K562 (cell line): ENCODE data around the gene HSF2.
"Not testable (repeated sequence)": the region's sequence is repeated elsewhere in the genome, so short reads cannot be mapped to it uniquely, and the experiment has no call there.

Experiments
- EZH2 ChIP-seq: IDR thresholded peaks from 2 replicates; pipeline ENCODE4 v1.6.1; 2012; ENCODE audit warnings: low read depth, mild to moderate bottlenecking, inconsistent platforms, low read length, borderline replicate concordance
- GABPA ChIP-seq: fragments of 200-800 bp; sonication (Bioruptor generic); conservative IDR thresholded peaks from 2 replicates; pipeline ENCODE4 v1.6.1; 2016; ENCODE audit warnings: low read depth, missing genetic modification characterization, missing compliant biosample characterization
- KDM1A ChIP-seq, 2 experiments: fragments of 450-650 bp; IDR thresholded peaks; 2 replicates each; pipeline ENCODE4 v1.6.1; 2016; ENCODE audit warnings: mild to moderate bottlenecking in 2 of 2
- MTA1 ChIP-seq: fragments of 450-650 bp; IDR thresholded peaks from 2 replicates; pipeline ENCODE4 v1.6.1; 2017; ENCODE audit warnings: borderline replicate concordance
- NFE2L1 ChIP-seq: fragments of 450-650 bp; IDR thresholded peaks from 2 replicates; pipeline ENCODE4 v1.6.1; 2016; ENCODE audit warnings: missing genetic modification characterization, low read depth, mild to moderate bottlenecking, missing compliant biosample characterization, moderate library complexity, borderline replicate concordance
- PTRF ChIP-seq: fragments of 450-650 bp; IDR thresholded peaks from 2 replicates; pipeline ENCODE4 v1.6.1; 2016; ENCODE audit warnings: mild to moderate bottlenecking, missing genetic modification characterization, missing compliant biosample characterization
- RAD21 ChIP-seq, 2 experiments: fragments of 250-450 bp in 1 of 2; fragments of 450-650 bp in 1 of 2; sonication (Bioruptor Pico) in 1 of 2; formaldehyde crosslinking in 1 of 2; IDR thresholded peaks in 1 of 2; conservative IDR thresholded peaks in 1 of 2; 2 replicates each; pipeline versions ENCODE4 v1.4.0 to v1.8.0; 2020 to 2022; ENCODE audit warnings: mild to moderate bottlenecking in 2 of 2, moderate library complexity in 1 of 2
- TAF1 ChIP-seq: IDR thresholded peaks from 2 replicates; pipeline ENCODE4 v1.6.1; 2011; ENCODE audit warnings: mild to moderate bottlenecking, low read length, moderate library complexity; ENCODE audit not compliant: insufficient read depth, control insufficient read depth, severe bottlenecking; ENCODE audit errors: extremely low read depth
- TAF15 ChIP-seq: fragments of 200-400 bp; formaldehyde crosslinking; IDR thresholded peaks from 2 replicates; pipeline ENCODE4 v1.6.1; 2017; ENCODE audit warnings: mild to moderate bottlenecking, low read depth, low read length, moderate library complexity
- TF ChIP-seq, protein P1 (sequence below): sonication (generic); formaldehyde crosslinking; IDR thresholded peaks from 2 replicates; pipeline ENCODE4 v1.8.0; 2023; ENCODE audit warnings: mild to moderate bottlenecking, missing genetic modification reagents
- TF ChIP-seq, protein P2 (sequence below): sonication (generic); formaldehyde crosslinking; IDR thresholded peaks from 2 replicates; pipeline ENCODE4 v1.8.0; 2022; ENCODE audit warnings: missing genetic modification reagents, mild to moderate bottlenecking, borderline replicate concordance
- TF ChIP-seq, protein P3 (sequence below), 3 experiments: IDR thresholded peaks in 2 of 3; conservative IDR thresholded peaks in 1 of 3; 2 replicates each; pipeline ENCODE4 v1.5.1; 2011 to 2012; ENCODE audit warnings: low read length in 3 of 3, mild to moderate bottlenecking in 3 of 3, control low read depth in 2 of 3, improper control_type of control experiment in 1 of 3, inconsistent platforms in 1 of 3, low read depth in 1 of 3, mixed read lengths in 1 of 3, moderate library complexity in 1 of 3; ENCODE audit not compliant: insufficient read depth in 2 of 3

DNA sequence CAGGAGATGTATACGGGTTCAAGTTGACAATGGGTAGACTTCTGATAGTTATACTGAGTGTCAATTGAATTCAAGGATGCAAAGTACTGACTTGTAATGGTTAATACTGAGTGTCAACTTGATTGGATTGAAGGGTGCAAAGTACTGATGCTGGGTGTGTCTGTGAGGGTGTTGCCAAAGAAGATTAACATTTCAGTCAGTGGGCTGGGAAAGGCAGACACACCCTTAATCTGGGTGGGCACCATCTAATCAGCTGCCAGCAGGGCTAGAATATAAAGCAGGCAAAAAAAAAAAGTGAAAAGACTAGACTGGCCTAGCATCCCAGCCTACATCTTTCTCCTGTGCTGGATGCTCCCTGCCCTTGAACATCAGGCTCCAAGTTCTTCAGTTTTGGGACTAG lies 55.7 kb downstream of the HSF2 start:
- not testable (repeated sequence) for TF ChIP-seq KDM1A (IDR thresholded peaks at IDR 0.05); EZH2; TAF1; RAD21 (CRISPR knock-in tag; conservative IDR thresholded peaks at IDR 0.05 in 1 of 2, IDR thresholded peaks at IDR 0.05 in 1 of 2); NFE2L1 (tag); PTRF (tag); GABPA (tag); TAF15; MTA1
- TF ChIP-seq, protein P1, sequence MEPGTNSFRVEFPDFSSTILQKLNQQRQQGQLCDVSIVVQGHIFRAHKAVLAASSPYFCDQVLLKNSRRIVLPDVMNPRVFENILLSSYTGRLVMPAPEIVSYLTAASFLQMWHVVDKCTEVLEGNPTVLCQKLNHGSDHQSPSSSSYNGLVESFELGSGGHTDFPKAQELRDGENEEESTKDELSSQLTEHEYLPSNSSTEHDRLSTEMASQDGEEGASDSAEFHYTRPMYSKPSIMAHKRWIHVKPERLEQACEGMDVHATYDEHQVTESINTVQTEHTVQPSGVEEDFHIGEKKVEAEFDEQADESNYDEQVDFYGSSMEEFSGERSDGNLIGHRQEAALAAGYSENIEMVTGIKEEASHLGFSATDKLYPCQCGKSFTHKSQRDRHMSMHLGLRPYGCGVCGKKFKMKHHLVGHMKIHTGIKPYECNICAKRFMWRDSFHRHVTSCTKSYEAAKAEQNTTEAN (CRISPR knock-in tag), result not testable (repeated sequence)
- TF ChIP-seq, protein P2, sequence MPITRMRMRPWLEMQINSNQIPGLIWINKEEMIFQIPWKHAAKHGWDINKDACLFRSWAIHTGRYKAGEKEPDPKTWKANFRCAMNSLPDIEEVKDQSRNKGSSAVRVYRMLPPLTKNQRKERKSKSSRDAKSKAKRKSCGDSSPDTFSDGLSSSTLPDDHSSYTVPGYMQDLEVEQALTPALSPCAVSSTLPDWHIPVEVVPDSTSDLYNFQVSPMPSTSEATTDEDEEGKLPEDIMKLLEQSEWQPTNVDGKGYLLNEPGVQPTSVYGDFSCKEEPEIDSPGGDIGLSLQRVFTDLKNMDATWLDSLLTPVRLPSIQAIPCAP, result not testable (repeated sequence)
- TF ChIP-seq, protein P3, sequence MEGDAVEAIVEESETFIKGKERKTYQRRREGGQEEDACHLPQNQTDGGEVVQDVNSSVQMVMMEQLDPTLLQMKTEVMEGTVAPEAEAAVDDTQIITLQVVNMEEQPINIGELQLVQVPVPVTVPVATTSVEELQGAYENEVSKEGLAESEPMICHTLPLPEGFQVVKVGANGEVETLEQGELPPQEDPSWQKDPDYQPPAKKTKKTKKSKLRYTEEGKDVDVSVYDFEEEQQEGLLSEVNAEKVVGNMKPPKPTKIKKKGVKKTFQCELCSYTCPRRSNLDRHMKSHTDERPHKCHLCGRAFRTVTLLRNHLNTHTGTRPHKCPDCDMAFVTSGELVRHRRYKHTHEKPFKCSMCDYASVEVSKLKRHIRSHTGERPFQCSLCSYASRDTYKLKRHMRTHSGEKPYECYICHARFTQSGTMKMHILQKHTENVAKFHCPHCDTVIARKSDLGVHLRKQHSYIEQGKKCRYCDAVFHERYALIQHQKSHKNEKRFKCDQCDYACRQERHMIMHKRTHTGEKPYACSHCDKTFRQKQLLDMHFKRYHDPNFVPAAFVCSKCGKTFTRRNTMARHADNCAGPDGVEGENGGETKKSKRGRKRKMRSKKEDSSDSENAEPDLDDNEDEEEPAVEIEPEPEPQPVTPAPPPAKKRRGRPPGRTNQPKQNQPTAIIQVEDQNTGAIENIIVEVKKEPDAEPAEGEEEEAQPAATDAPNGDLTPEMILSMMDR (IDR thresholded peaks at IDR 0.05 in 2 of 3, conservative IDR thresholded peaks at IDR 0.05 in 1 of 3; ENCODE audit: insufficient read depth in 2 of 3, low read depth in 1 of 3, low read length in 3 of 3), result not testable (repeated sequence)
